ENCODE measurements around the gene LCE4A.
"Not testable (repeated sequence)": the region's sequence is repeated elsewhere in the genome, so short reads cannot be mapped to it uniquely, and the experiment has no call there.

Gene LCE4A, protein sequence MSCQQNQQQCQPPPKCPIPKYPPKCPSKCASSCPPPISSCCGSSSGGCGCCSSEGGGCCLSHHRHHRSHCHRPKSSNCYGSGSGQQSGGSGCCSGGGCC

DNA sequence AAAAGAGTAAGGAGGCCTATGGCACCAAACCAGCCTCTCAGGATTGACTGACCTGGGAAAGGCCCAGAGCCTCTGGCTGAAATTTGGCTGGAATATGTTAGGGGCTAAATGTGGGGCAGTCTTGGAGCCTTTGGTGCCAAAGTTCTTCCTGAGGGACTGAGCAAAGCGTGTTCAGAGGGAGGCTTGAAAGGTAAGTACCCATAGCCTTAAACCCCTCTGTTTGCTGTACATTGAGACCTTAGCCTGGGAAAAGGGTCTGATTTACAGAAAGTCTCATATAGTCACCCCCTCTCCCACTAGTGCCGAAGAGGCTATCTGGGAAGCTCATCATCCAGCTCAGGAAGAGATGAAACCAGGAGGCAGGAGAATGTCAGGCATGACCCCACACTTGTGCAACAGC, at the start of gene LCE4A:
Gene LCE4A, plus strand, starts transcription at position 301 of the 400 bp plus-strand sequence. CDS start 916 bp downstream, outside the sequence.
- no peak within 1 kb of the TSS for H3K27ac Mint-ChIP-seq
- peaks cover 5% of the 10 kb centered on the region for H3K36me3 Mint-ChIP-seq
- H3K4me1 Mint-ChIP-seq: no peaks in the 10 kb centered on the region
- H3K9me3 Mint-ChIP-seq: no peaks in the 10 kb centered on the region
- no peak within 1 kb of the TSS for H3K4me3 Mint-ChIP-seq
- DNase-seq (ENCODE audit: low spot score in 2 of 2) (no peak), ATAC-seq (no peak)

DNA sequence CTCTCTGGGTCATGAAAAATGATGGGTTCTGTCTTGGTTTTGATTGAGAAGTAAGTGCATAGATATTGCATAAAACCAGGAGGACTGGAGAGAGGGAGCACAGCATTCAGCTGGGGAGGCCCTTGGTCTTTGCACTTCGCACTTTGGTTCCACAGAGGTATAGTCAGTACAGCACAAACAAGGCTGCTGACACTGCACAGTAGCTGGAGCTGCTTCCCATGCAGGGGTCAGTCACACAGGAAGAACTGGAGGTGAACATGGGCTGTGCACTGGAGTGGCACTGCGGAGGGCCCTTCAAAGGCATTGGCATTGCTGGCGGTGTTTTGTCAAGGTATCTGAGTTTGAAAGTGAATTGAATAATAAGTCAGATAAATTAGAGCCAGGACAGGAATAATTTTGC, 49.3 kb upstream of the LCE4A start:
- Mint-ChIP-seq H3K4me1 (peaks cover 6% of the 10 kb centered on the region), H3K27ac (no peak overlapping the region), H3K9me3 (no peaks in the 10 kb centered on the region), H3K36me3 (no peaks in the 10 kb centered on the region), H3K4me3 (no peak overlapping the region)
- DNase-seq (ENCODE audit: low spot score in 2 of 2) (no peak), ATAC-seq (no peak)

DNA sequence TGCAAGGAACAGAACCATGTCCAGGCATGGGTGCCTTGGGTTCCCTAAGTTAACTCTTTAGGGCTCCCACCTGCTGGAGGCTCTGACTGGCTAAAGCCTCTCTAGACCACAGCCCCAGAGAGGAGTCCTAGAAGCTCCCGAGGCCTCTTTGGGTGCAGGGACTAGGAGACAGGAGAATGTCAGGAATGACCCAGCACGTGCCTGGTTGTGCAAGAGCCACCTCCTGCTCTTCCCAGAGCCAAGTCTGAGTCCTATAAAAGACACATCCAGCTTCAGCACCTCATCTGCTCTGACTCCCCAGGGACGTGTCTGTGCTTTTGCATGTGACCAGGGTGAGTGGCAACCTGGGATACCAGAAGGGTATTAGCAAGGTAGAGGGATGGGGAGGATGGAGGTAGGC, 44.9 kb upstream of the LCE4A start, which contains the start of gene LCE2D:
Gene LCE2D, plus strand, starts transcription at position 283 of the 400 bp plus-strand sequence. CDS start 726 bp downstream, outside the sequence.
- Mint-ChIP-seq H3K4me3 (no peak within 1 kb of the TSS), H3K36me3 (no peaks in the 10 kb centered on the region), H3K4me1 (no peaks in the 10 kb centered on the region), H3K9me3 (no peaks in the 10 kb centered on the region), H3K27ac (no peak within 1 kb of the TSS)
- ATAC-seq: no peak
- no peak for DNase-seq (ENCODE audit: low spot score in 2 of 2)

DNA sequence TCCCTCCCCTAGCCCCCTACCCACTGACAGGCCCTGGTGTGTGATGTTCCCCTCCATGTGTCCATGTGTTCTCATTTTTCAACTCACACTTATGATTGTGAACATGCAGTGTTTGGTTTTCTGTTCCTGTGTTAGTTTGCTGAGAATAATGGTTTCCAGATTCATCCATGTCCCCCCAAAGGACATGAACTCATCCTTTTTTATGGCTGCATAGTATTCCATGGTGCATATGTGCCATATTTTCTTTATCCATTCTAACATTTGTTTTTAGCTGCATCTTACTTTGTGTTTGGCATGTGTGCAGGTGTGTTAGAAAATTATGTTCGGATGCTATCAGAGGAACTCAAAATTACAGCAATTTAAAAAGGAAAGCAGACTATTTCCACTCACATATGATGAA, 41.8 kb upstream of the LCE4A start:
- not testable (repeated sequence) for H3K9me3 Mint-ChIP-seq; H3K36me3 Mint-ChIP-seq; ATAC-seq; H3K4me1 Mint-ChIP-seq; H3K27ac Mint-ChIP-seq; DNase-seq (ENCODE audit: low spot score in 2 of 2); H3K4me3 Mint-ChIP-seq

DNA sequence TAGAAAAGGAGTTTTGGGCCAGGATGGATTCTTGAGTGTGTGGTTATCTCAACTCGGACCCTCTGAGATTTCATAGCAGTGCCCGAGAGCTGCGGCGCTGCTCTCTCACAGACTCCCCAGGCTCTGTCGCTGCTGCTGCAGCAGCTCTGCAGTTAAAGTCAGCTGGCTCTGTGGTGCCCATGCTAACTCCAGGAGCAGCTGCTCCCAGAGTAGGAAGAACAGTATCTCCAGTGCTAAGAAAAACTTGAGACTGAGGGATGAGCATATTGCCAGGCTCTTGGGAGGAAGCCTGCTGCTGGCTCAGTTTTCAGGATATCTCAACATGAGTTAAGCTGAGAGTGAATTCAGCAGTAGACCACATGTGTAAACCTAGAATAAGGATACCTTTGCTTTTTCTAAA, 40.3 kb upstream of the LCE4A start:
- H3K4me1 Mint-ChIP-seq: no peaks in the 10 kb centered on the region
- no peak for DNase-seq (ENCODE audit: low spot score in 2 of 2)
- ATAC-seq: no peak
- H3K4me3 Mint-ChIP-seq: no peak overlapping the region
- no peaks in the 10 kb centered on the region for H3K9me3 Mint-ChIP-seq
- H3K27ac Mint-ChIP-seq: no peak overlapping the region
- no peaks in the 10 kb centered on the region for H3K36me3 Mint-ChIP-seq

DNA sequence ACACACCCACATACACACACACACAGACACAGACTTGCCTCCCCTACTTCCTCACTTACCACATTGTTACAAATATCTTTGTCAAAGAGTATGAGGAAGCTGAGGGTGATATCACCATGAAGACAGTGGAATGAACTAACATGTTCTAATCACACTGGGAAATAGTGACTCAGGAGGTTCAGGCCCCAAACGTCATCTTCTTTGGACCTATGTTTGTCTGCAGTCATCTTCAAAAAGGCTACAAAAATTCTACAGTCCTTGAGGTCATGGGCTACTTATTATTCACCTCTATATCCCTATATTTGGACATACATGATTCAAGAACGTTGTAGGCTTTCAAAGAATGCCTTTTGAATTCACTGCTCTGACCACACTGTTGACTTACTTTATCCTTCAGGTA, 34.9 kb upstream of the LCE4A start:
- no peaks in the 10 kb centered on the region for H3K9me3 Mint-ChIP-seq

DNA sequence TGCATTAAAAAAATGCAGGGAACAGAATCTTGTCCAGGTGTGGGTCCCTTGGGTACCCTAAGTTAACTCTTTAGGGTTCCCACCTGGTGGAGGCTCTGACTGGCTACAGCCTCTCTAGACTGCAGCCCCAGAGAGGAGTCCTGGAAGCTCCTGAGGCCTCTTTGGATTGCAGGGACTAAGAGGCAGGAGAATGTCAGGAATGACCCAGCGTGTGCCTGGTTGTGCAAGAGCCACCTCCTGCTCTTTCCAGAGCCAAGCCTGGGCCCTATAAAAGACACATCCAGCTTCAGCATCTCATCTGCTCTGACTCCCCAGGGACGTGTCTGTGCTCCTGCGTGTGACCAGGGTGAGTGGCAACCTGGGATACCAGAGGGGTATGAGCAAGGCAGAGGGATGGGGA, 33.0 kb upstream of the LCE4A start, which contains the start of gene LCE2C:
Gene LCE2C, plus strand, starts transcription at position 297 of the 400 bp plus-strand sequence. CDS start 737 bp downstream, outside the sequence.
- H3K4me3 Mint-ChIP-seq; H3K36me3 Mint-ChIP-seq; DNase-seq (ENCODE audit: low spot score in 2 of 2); H3K27ac Mint-ChIP-seq; H3K9me3 Mint-ChIP-seq; ATAC-seq; H3K4me1 Mint-ChIP-seq: not testable (repeated sequence)

More for the DNA sequence above, 34.9 kb upstream of the LCE4A start:
- no peak overlapping the region for H3K4me3 Mint-ChIP-seq
- DNase-seq (ENCODE audit: low spot score in 2 of 2): no peak
- no peaks in the 10 kb centered on the region for H3K36me3 Mint-ChIP-seq
- ATAC-seq: no peak
- no peaks in the 10 kb centered on the region for H3K4me1 Mint-ChIP-seq
- H3K27ac Mint-ChIP-seq: no peak overlapping the region

DNA sequence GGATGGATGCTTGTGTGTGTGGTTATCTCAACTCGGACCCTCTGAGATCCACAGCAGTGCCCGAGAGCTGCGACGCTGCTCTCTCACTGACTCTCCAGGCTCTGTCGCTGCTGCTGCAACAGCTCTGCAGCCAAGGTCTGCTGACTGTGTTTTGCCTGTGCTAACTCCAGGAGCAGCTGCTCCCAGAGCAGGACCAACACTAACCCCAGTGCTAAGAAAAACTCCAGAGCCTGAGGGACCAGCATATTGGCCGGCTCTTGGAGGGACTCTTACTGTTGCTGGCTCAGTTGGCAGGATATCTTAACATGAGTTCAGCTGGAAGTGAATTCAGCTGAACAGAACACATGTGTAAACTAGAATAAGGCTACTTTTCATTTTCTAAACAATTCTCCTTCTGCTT, 28.5 kb upstream of the LCE4A start:
- Mint-ChIP-seq H3K27ac (no peak overlapping the region), H3K9me3 (no peaks in the 10 kb centered on the region), H3K4me3 (no peak overlapping the region), H3K4me1 (no peaks in the 10 kb centered on the region), H3K36me3 (no peaks in the 10 kb centered on the region)
- ATAC-seq: no peak
- no peak for DNase-seq (ENCODE audit: low spot score in 2 of 2)

DNA sequence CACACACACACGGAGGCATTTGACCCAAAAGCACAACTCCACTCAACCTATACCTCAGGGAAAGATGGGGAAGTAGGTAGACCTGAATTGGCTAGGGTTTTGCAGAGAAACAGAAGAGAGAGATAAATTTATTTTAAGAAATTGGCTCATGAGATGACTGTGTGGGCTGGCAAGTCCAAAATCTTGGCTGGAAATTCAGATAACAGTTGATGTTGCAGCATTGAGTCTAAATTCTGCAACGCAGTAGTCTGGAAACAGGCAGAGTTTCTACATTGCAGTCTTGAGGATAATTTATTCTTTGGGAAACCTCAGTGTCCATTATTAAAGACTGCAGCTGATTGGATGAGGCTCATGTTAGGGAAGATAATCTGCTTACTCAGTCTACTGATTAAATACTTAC, 26.3 kb upstream of the LCE4A start:
- ATAC-seq: no peak
- H3K4me3 Mint-ChIP-seq: no peak overlapping the region
- no peak overlapping the region for H3K27ac Mint-ChIP-seq
- H3K4me1 Mint-ChIP-seq: no peaks in the 10 kb centered on the region
- no peak for DNase-seq (ENCODE audit: low spot score in 2 of 2)
- H3K36me3 Mint-ChIP-seq: no peaks in the 10 kb centered on the region
- no peaks in the 10 kb centered on the region for H3K9me3 Mint-ChIP-seq

DNA sequence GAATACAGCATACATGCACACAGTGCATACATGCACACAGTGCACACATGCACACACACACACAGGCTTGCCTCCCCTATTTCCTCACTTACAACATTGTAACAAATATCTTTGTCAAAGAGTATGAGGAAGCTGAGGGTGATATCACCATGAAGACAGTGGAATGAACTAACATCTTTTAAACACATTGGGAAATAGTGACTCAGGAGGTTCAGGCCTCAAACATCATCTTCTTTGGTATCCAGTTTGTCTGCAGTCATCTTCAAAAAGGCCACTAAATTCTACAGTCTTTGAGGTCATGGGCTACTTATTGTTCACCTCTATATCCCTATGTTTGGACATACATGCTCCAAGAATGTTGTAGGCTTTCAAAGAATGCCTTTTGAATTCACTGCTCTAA, 24.1 kb upstream of the LCE4A start:
- Mint-ChIP-seq H3K36me3 (no peaks in the 10 kb centered on the region), H3K27ac (no peak overlapping the region), H3K4me1 (no peaks in the 10 kb centered on the region), H3K9me3 (no peaks in the 10 kb centered on the region), H3K4me3 (no peak overlapping the region)
- DNase-seq (ENCODE audit: low spot score in 2 of 2): no peak
- no peak for ATAC-seq

DNA sequence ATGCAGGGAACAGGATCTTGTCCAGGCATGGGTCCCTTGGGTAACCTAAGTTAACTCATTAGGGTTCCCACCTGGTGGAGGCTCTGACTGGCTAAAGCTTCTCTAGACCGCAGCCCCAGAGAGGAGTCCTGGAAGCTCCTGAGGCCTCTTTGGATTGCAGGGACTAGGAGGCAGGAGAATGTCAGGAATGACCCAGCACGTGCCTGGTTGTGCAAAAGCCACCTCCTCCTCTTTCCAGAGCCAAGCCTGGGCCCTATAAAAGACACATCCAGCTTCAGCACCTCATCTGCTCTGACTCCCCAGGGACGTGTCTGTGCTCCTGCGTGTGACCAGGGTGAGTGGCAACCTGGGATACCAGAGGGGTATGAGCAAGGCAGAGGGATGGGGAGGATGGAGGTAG, 22.1 kb upstream of the LCE4A start, which contains the start of gene LCE2B:
Gene LCE2B, plus strand, starts transcription at position 301 of the 400 bp plus-strand sequence. CDS start 721 bp downstream, outside the sequence.
- not testable (repeated sequence) for H3K4me1 Mint-ChIP-seq; H3K27ac Mint-ChIP-seq; H3K36me3 Mint-ChIP-seq; H3K9me3 Mint-ChIP-seq; DNase-seq (ENCODE audit: low spot score in 2 of 2); H3K4me3 Mint-ChIP-seq
- ATAC-seq: peak; percentile 42

DNA sequence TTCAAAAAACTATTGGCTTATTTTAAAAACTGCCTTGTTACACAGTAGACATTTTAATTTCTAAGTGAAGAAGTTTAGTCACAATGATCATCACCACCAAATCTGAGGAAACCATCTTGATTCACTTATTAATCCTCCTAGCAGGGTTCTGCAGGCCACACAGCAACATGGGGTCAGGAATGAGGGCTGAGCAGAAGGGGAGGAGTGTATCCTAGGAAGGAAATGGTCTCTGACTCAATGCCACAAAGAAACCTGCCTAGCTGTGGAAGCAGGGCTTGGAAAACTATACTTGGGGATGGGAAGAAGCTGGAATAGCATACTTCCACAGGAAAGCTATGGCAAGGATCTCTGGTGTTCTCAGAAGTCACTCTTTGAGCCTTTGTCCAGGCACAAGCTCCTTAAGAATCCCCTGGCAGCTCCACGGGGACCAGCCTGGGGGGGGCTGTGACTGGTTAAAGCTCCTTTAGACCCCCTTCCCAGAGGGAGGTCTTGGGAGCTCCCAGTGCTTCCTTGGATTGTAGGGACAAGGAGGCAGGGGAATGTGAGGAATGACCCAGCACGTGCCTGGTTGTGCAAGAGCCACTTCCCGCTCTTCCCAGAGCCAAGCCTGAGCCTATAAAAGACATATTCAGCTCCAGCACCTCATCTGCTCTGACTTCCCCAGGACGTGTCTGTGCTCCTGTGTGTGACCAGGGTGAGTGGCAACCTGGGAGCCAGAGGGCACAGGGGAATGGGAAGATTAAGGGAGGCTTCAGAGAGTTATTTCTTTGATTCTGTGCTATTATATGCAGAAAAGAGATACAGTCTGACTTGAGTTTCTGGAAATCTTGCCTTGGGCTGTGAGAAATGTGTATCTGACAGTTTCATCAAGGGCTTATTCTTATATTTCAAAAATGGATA, 10.0 kb upstream of the LCE4A start, which contains the start of gene LCE2A:
Gene LCE2A, plus strand, starts transcription at position 645 of the 900 bp plus-strand sequence. CDS start 557 bp downstream, outside the sequence.
- ATAC-seq (no peak), DNase-seq (ENCODE audit: low spot score in 2 of 2) (no peak)
- Mint-ChIP-seq H3K4me1 (no peaks in the 10 kb centered on the region), H3K4me3 (no peak within 1 kb of the TSS), H3K27ac (no peak within 1 kb of the TSS), H3K36me3 (no peaks in the 10 kb centered on the region), H3K9me3 (peaks cover 4% of the 10 kb centered on the region)

DNA sequence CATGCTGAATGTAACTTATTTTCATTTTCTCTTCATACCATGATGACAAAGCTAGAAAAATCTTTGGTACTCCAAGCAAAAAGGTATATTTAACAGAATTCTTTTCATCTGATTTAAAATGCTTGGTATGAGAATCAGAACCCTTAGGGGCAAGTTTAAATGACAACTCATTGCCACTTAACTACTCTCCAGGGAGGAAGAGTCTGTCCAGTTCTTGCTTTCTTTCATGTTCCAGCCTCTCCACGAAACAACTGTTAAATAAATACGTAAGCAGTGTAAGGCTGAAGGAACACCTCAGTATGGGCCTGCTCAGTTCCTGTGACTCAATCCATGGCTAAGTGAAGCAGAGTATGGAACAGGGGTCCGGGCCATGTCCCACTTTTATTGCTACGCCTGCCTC, 8.2 kb upstream of the LCE4A start:
- Mint-ChIP-seq H3K4me3 (no peak overlapping the region), H3K36me3 (no peaks in the 10 kb centered on the region), H3K27ac (no peak overlapping the region), H3K9me3 (no peaks in the 10 kb centered on the region), H3K4me1 (no peaks in the 10 kb centered on the region)
- ATAC-seq: no peak
- no peak for DNase-seq (ENCODE audit: low spot score in 2 of 2)

DNA sequence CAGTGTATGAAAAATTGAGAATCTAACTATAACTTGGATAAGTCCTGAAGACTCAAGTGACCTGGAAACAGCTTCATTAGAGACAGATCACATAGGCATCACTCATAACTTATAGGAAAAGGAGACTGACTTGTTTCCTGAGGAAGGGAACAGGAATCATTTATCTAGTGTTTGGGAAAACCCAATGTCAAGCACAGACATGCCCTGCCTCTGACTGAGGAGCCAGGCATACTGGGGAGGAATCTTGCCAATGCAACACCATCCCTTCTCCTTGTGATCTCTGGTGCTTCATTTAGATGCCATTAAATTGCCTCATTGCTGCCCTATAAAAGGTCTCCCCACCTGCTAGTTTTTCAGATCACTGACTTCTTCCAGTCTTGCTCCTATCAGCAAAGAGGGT, 10.3 kb downstream of the LCE4A start:
- Mint-ChIP-seq H3K27ac (no peak overlapping the region), H3K36me3 (no peaks in the 10 kb centered on the region), H3K4me3 (no peak overlapping the region), H3K9me3 (no peaks in the 10 kb centered on the region), H3K4me1 (no peaks in the 10 kb centered on the region)
- DNase-seq (ENCODE audit: low spot score in 2 of 2) (no peak), ATAC-seq (no peak)

DNA sequence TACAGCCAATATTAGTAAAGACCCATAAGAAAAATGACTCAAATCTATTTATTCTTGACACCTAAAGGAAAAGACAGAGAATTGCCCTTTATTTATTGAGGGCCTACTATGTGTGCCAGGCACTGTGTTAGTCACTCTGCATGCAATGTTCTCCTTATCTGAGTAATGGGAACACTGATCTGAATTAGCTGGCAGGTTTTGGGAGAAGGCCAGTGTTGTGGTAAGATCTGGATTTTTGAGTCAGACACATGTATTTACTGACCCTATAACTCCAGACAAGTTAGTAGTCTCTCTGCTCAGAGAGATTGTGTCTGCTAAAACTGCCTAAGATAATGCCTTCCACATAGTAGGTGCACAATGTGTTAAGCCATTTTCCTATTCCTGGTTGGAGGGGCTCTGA, 17.3 kb downstream of the LCE4A start:
- Mint-ChIP-seq H3K9me3 (no peaks in the 10 kb centered on the region), H3K4me3 (no peak overlapping the region)

DNA sequence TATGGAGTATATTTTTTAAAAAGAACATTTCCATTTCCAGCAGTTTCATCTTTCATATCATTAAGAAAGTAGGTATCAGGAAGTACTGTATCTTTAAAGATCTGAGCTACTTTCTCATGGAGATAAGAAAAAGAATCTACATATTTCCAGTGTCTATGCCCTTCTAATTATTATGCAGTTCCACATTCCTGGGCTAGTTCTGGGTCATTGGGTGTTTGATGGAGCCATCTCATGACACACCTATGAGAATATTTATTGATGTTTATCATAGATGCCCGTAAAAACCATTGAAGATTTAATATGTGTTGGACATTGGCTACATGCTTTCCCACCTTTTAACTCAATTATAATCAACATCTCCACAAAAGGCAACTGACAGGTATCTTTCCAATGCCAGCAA, 21.0 kb downstream of the LCE4A start:
- no peak for DNase-seq (ENCODE audit: low spot score in 2 of 2)
- H3K9me3 Mint-ChIP-seq: no peaks in the 10 kb centered on the region
- H3K27ac Mint-ChIP-seq: no peak overlapping the region
- no peaks in the 10 kb centered on the region for H3K36me3 Mint-ChIP-seq
- no peak for ATAC-seq
- no peak overlapping the region for H3K4me3 Mint-ChIP-seq
- H3K4me1 Mint-ChIP-seq: no peaks in the 10 kb centered on the region

More for the DNA sequence above, 17.3 kb downstream of the LCE4A start:
- H3K27ac Mint-ChIP-seq: no peak overlapping the region
- DNase-seq (ENCODE audit: low spot score in 2 of 2) (no peak), ATAC-seq (no peak)
- no peaks in the 10 kb centered on the region for H3K36me3 Mint-ChIP-seq
- no peaks in the 10 kb centered on the region for H3K4me1 Mint-ChIP-seq

All from stimulated activated effector memory CD8-positive, alpha-beta T cell treated with anti-CD3 and anti-CD28 coated beads, Interleukin-12 subunit alpha, Interleukin-12 subunit beta, amount 100 ng/mL, for 72 hours (primary cell).